K562 (cell line): ENCODE measurements around the gene DCAF4. TPM values are rescaled to one million over a fixed set of nuclear protein-coding genes. Genes with fewer than 3 reads are reported as not detected.

ENCODE experiments used
- ATAC-seq: fragments of 200-7000 bp; cut with Tn5 transposase; 3 replicates; pipeline ENCODE4 v1.9.1; 2020; ENCODE audit warnings: moderate library complexity
- BruUV-seq: library from RNA; stranded (reverse); fragments of 400-500 nt; replicated peaks from 2 replicates; lab custom pipeline; 2021; lab: Mats Ljungman, UMichigan
- CTCF ChIA-PET: fragments of 300-600 bp; formaldehyde crosslinking; extraction: SDS; loops from one replicate; lab custom pipeline; 2021; ENCODE audit warnings: low intra/inter-chr PET ratio; lab: Yijun Ruan, JAX
- POLR2A ChIA-PET: fragments of 300-600, 350-650 bp; sonication (Branson Sonifier 250); formaldehyde crosslinking; extraction: SDS; loops from one replicate; lab custom pipeline; 2021; ENCODE audit warnings: antibody characterized with exemption, inconsistent platforms; lab: Yijun Ruan, JAX
- DNase-seq, 4 experiments: peaks; one replicate each; pipeline versions ENCODE4 v3.0.0 to v3.0.0-alpha.2; 2011 to 2018; ENCODE audit warnings: low spot score in 3 of 4, mixed read lengths in 3 of 4; ENCODE audit errors: extremely low read depth in 1 of 4
- FAIRE-seq: peaks from 2 replicates; lab custom pipeline; 2011; peaks lifted over from hg19 to GRCh38; lab: Jason Lieb, UNC
- H2AFZ ChIP-seq: 2 replicates; pipeline ENCODE4 v1.6.0; 2011; ENCODE audit warnings: low read depth, low read length, control low read depth, inconsistent platforms
- H3K27ac ChIP-seq: fragments of 200-600 bp; 3 replicates; pipeline ENCODE4 v1.8.0; 2011; ENCODE audit warnings: low read depth, mild to moderate bottlenecking, control low read depth, inconsistent platforms, low read length, moderate library complexity, mixed read lengths; ENCODE audit errors: extremely low read depth
- H3K27me3 ChIP-seq, 2 experiments: fragments of 300-600 bp in 1 of 2; 2 replicates in 1 of 2; 3 replicates in 1 of 2; pipeline versions ENCODE4 v1.6.0 to v1.8.0; 2011; ENCODE audit warnings: inconsistent platforms in 2 of 2, low read length in 2 of 2, mild to moderate bottlenecking in 1 of 2, mixed read lengths in 1 of 2, moderate library complexity in 1 of 2; ENCODE audit not compliant: control insufficient read depth in 2 of 2, insufficient read depth in 2 of 2
- H3K36me3 ChIP-seq: fragments of 300-600 bp; 3 replicates; pipeline ENCODE4 v1.8.0; 2011; ENCODE audit warnings: mild to moderate bottlenecking, low read length, inconsistent platforms; ENCODE audit not compliant: control insufficient read depth, insufficient read depth
- H3K4me1 ChIP-seq, 2 experiments: fragments of 200-600 bp in 1 of 2; replicated peaks in 1 of 2; 2 replicates in 1 of 2; 3 replicates in 1 of 2; pipeline versions ENCODE4 v1.5.1 to v1.8.0; 2011; ENCODE audit warnings: inconsistent platforms in 2 of 2, low read length in 2 of 2, mild to moderate bottlenecking in 1 of 2, mixed read lengths in 1 of 2, moderate library complexity in 1 of 2; ENCODE audit not compliant: control insufficient read depth in 2 of 2, insufficient read depth in 2 of 2
- H3K4me2 ChIP-seq: 2 replicates; pipeline ENCODE4 v1.6.1; 2011; ENCODE audit warnings: low read length, control low read depth, inconsistent platforms, mixed read lengths; ENCODE audit not compliant: insufficient read depth
- H3K4me3 ChIP-seq: fragments of 200-600 bp; sonication (generic), shearing (Covaris generic); 2 replicates; pipeline ENCODE4 v1.5.1; 2016; ENCODE audit warnings: control low read depth, inconsistent platforms
- H3K79me2 ChIP-seq: fragments of 200-600 bp; 3 replicates; pipeline ENCODE4 v1.8.0; 2011; ENCODE audit warnings: low read length, inconsistent platforms; ENCODE audit not compliant: control insufficient read depth, insufficient read depth
- H3K9ac ChIP-seq, 2 experiments: 2 replicates each; pipeline versions ENCODE4 v1.6.0 to v1.6.1; 2011; ENCODE audit warnings: low read depth in 2 of 2, low read length in 2 of 2, control low read depth in 1 of 2, inconsistent platforms in 1 of 2, mild to moderate bottlenecking in 1 of 2, mixed read lengths in 1 of 2; ENCODE audit not compliant: insufficient read depth in 1 of 2
- H3K9me1 ChIP-seq: one replicate; pipeline ENCODE4 v1.6.0; 2011; ENCODE audit warnings: inconsistent platforms, mild to moderate bottlenecking, low read length, moderate library complexity; ENCODE audit not compliant: control insufficient read depth, insufficient read depth
- H3K9me3 ChIP-seq: replicated peaks from 2 replicates; pipeline ENCODE4 v1.5.1; 2011; ENCODE audit warnings: low read depth, low read length, inconsistent platforms; ENCODE audit not compliant: control insufficient read depth, insufficient read depth
- H4K20me1 ChIP-seq: replicated peaks from 2 replicates; pipeline ENCODE4 v1.6.1; 2011; ENCODE audit warnings: low read length, inconsistent platforms, mixed read lengths; ENCODE audit not compliant: control insufficient read depth, insufficient read depth
- CREB5 ChIP-seq: fragments of 250-450 bp; sonication (Bioruptor Pico); IDR thresholded peaks from 2 replicates; pipeline ENCODE4 v1.5.0; 2020; ENCODE audit warnings: mild to moderate bottlenecking
- CTCFL ChIP-seq: IDR thresholded peaks from 2 replicates; pipeline ENCODE4 v1.6.1; 2011; ENCODE audit warnings: borderline replicate concordance, low read depth, mild to moderate bottlenecking, moderate library complexity, low read length; ENCODE audit not compliant: insufficient read depth, poor library complexity, severe bottlenecking
- CUX1 ChIP-seq: fragments of 200-800 bp; sonication (Bioruptor generic); IDR thresholded peaks from 2 replicates; pipeline ENCODE4 v1.6.1; 2016; ENCODE audit warnings: missing genetic modification characterization, missing compliant biosample characterization
- NFXL1 ChIP-seq: fragments of 450-650 bp; formaldehyde crosslinking; IDR thresholded peaks from 2 replicates; pipeline ENCODE4 v1.4.0; 2021; ENCODE audit warnings: mild to moderate bottlenecking
- ZBTB26 ChIP-seq: fragments of 450-650 bp; formaldehyde crosslinking; IDR thresholded peaks from 2 replicates; pipeline ENCODE4 v1.4.0; 2022; ENCODE audit warnings: missing genetic modification characterization
- ZC3H11A ChIP-seq: IDR thresholded peaks from 2 replicates; pipeline ENCODE4 v1.6.1; 2012; ENCODE audit warnings: low read depth, low read length, improper control_type of control experiment
- ZNF224 ChIP-seq: sonication (generic); formaldehyde crosslinking; IDR thresholded peaks from 2 replicates; pipeline ENCODE4 v1.8.0; 2022; ENCODE audit warnings: mild to moderate bottlenecking, missing genetic modification reagents
- ZNF384 ChIP-seq: IDR thresholded peaks from 2 replicates; pipeline ENCODE4 v1.6.1; 2012; ENCODE audit warnings: low read depth, low read length, improper control_type of control experiment
- WGBS: fragments of 100-300 bp; shearing (Covaris generic); methylation state at CpG from one replicate; pipeline ENCODE4 v1.1.6; 2016; ENCODE audit warnings: low coverage, mixed read lengths; ENCODE audit not compliant: insufficient coverage; ENCODE audit errors: missing lambda C conversion rate; 5-methylcytosine and 5-hydroxymethylcytosine counted together
- in situ Hi-C: fragments of 300-500 bp; cut with MboI; formaldehyde crosslinking; loops from 4 replicates; pipeline ENCODE4 v1.15.0; 2018; ENCODE audit warnings: inconsistent platforms, mixed read lengths
- intact Hi-C: fragments of 100-400 bp; cut with micrococcal nuclease; formaldehyde crosslinking; loops from 2 replicates; pipeline ENCODE4 v1.14.2; 2022
- polyA plus RNA-seq, 8 experiments: library from polyadenylated mRNA; depleted of rRNA in 4 of 8; stranded (reverse) in 5 of 8; unstranded in 3 of 8; fragments of >200 nt; fragmentation: Nextera tagmentation in 2 of 8; fragmentation: Illumina TruSeq in 1 of 8; extraction: Ambion mirVana in 2 of 8; extraction: Trizol in 1 of 8; gene quantifications; 2 replicates each; pipeline versions ENCODE4 v1.2.1 to v1.2.3, GENCODE V29; 2011 to 2014; ENCODE audit warnings: inconsistent platforms in 1 of 8, missing spikeins in 1 of 8
- total RNA-seq, 7 experiments: library from RNA; depleted of rRNA in 6 of 7; stranded (reverse); fragments of >200 nt in 6 of 7; fragmentation: Illumina TruSeq in 2 of 7; extraction: Trizol in 2 of 7; gene quantifications; 2 replicates each; pipeline versions ENCODE4 v1.2.1 to v1.2.3, GENCODE V29; 2011 to 2021; ENCODE audit warnings: low replicate concordance in 1 of 7

The DCAF4 gene
- total and polyA plus RNA-seq, 9 of the 15 experiments (the other 6 are each of a cell fraction or from before 2014, with no cell fraction given) = 2.7 to 49.2 (median 22.9) TPM

GRCh38 chr14:72948481-72949138, 22.3 kb downstream of the DCAF4 start (continued):
- TF ChIP-seq CTCFL = peak; percentile 40
- TF ChIP-seq CREB5 = no peak
- 0 out of 2 replicates have a peak, but pooled peaks have one; percentile 35 for TF ChIP-seq ZNF384

GRCh38 chr14:72952171-72952570, 25.9 kb downstream of the DCAF4 start:
- CTCF ChIA-PET = no interaction called here
- no peaks in the 10 kb centered on the region for H3K27me3 ChIP-seq
- in situ Hi-C loops = no loop called here
- H3K4me2 ChIP-seq = no peak overlapping the region
- no peak overlapping the region for H3K4me3 ChIP-seq
- no peaks in the 10 kb centered on the region; a peak in 1 of 5 replicates for H3K4me1 ChIP-seq
- H3K9me3 ChIP-seq = no peaks in the 10 kb centered on the region
- WGBS = 68% methylated on average over 3 of the region's 3 CpGs
- no peaks in the 10 kb centered on the region for H4K20me1 ChIP-seq
- no peaks in the 10 kb centered on the region for H3K9me1 ChIP-seq
- no peak overlapping the region for H2AFZ ChIP-seq
- FAIRE-seq = no peak
- H3K36me3 ChIP-seq = peaks cover 65% of the 10 kb centered on the region
- DNase-seq = no peak
- POLR2A ChIA-PET = interaction anchor here (0.6 to 0.8 kb wide), 2 partner anchors 8 to 499 kb away, joined by 3 to 7 read pairs; no protein-coding TSS in a partner anchor
- H3K27ac ChIP-seq = no peak overlapping the region
- ATAC-seq = no peak
- no peaks in the 10 kb centered on the region for H3K79me2 ChIP-seq
- no TSS peak for BruUV-seq
- H3K9ac ChIP-seq = no peak overlapping the region
- intact Hi-C loops = no loop called here
- no peak for TF ChIP-seq ZC3H11A
- no peak for TF ChIP-seq NFXL1 (CRISPR knock-in tag)
- no peak for TF ChIP-seq CUX1 (CRISPR knock-in tag)
- no peak for TF ChIP-seq ZBTB26
- TF ChIP-seq ZNF224 = no peak
